K562 (cell line): Measurements from ENCODE around the gene RPL3. TPM values are rescaled to one million over a fixed set of nuclear protein-coding genes. Genes with fewer than 3 reads are reported as not detected.
A peak's percentile ranks its signal among the peaks of the same experiment; 100 is the strongest.

Source experiments
- ATAC-seq: fragments of 200-7000 bp; cut with Tn5 transposase; 3 replicates; pipeline ENCODE4 v1.9.1; 2020; ENCODE audit warnings: moderate library complexity
- BruUV-seq: library from RNA; stranded (reverse); fragments of 400-500 nt; replicated peaks from 2 replicates; lab custom pipeline; 2021; lab: Mats Ljungman, UMichigan
- CTCF ChIA-PET: fragments of 300-600 bp; formaldehyde crosslinking; extraction: SDS; loops from one replicate; lab custom pipeline; 2021; ENCODE audit warnings: low intra/inter-chr PET ratio; lab: Yijun Ruan, JAX
- POLR2A ChIA-PET: fragments of 300-600, 350-650 bp; sonication (Branson Sonifier 250); formaldehyde crosslinking; extraction: SDS; loops from one replicate; lab custom pipeline; 2021; ENCODE audit warnings: antibody characterized with exemption, inconsistent platforms; lab: Yijun Ruan, JAX
- DNase-seq, 4 experiments: peaks; one replicate each; pipeline versions ENCODE4 v3.0.0 to v3.0.0-alpha.2; 2011 to 2018; ENCODE audit warnings: low spot score in 3 of 4, mixed read lengths in 3 of 4; ENCODE audit errors: extremely low read depth in 1 of 4
- FAIRE-seq: peaks from 2 replicates; lab custom pipeline; 2011; peaks lifted over from hg19 to GRCh38; lab: Jason Lieb, UNC
- H2AFZ ChIP-seq: 2 replicates; pipeline ENCODE4 v1.6.0; 2011; ENCODE audit warnings: low read depth, low read length, control low read depth, inconsistent platforms
- H3K27ac ChIP-seq: fragments of 200-600 bp; 3 replicates; pipeline ENCODE4 v1.8.0; 2011; ENCODE audit warnings: low read depth, mild to moderate bottlenecking, control low read depth, inconsistent platforms, low read length, moderate library complexity, mixed read lengths; ENCODE audit errors: extremely low read depth
- H3K27me3 ChIP-seq, 2 experiments: fragments of 300-600 bp in 1 of 2; 2 replicates in 1 of 2; 3 replicates in 1 of 2; pipeline versions ENCODE4 v1.6.0 to v1.8.0; 2011; ENCODE audit warnings: inconsistent platforms in 2 of 2, low read length in 2 of 2, mild to moderate bottlenecking in 1 of 2, mixed read lengths in 1 of 2, moderate library complexity in 1 of 2; ENCODE audit not compliant: control insufficient read depth in 2 of 2, insufficient read depth in 2 of 2
- H3K36me3 ChIP-seq: fragments of 300-600 bp; 3 replicates; pipeline ENCODE4 v1.8.0; 2011; ENCODE audit warnings: mild to moderate bottlenecking, low read length, inconsistent platforms; ENCODE audit not compliant: control insufficient read depth, insufficient read depth
- H3K4me1 ChIP-seq, 2 experiments: fragments of 200-600 bp in 1 of 2; replicated peaks in 1 of 2; 2 replicates in 1 of 2; 3 replicates in 1 of 2; pipeline versions ENCODE4 v1.5.1 to v1.8.0; 2011; ENCODE audit warnings: inconsistent platforms in 2 of 2, low read length in 2 of 2, mild to moderate bottlenecking in 1 of 2, mixed read lengths in 1 of 2, moderate library complexity in 1 of 2; ENCODE audit not compliant: control insufficient read depth in 2 of 2, insufficient read depth in 2 of 2
- H3K4me2 ChIP-seq: 2 replicates; pipeline ENCODE4 v1.6.1; 2011; ENCODE audit warnings: low read length, control low read depth, inconsistent platforms, mixed read lengths; ENCODE audit not compliant: insufficient read depth
- H3K4me3 ChIP-seq: fragments of 200-600 bp; sonication (generic), shearing (Covaris generic); 2 replicates; pipeline ENCODE4 v1.5.1; 2016; ENCODE audit warnings: control low read depth, inconsistent platforms
- H3K79me2 ChIP-seq: fragments of 200-600 bp; 3 replicates; pipeline ENCODE4 v1.8.0; 2011; ENCODE audit warnings: low read length, inconsistent platforms; ENCODE audit not compliant: control insufficient read depth, insufficient read depth
- H3K9ac ChIP-seq, 2 experiments: 2 replicates each; pipeline versions ENCODE4 v1.6.0 to v1.6.1; 2011; ENCODE audit warnings: low read depth in 2 of 2, low read length in 2 of 2, control low read depth in 1 of 2, inconsistent platforms in 1 of 2, mild to moderate bottlenecking in 1 of 2, mixed read lengths in 1 of 2; ENCODE audit not compliant: insufficient read depth in 1 of 2
- H3K9me1 ChIP-seq: one replicate; pipeline ENCODE4 v1.6.0; 2011; ENCODE audit warnings: inconsistent platforms, mild to moderate bottlenecking, low read length, moderate library complexity; ENCODE audit not compliant: control insufficient read depth, insufficient read depth
- H3K9me3 ChIP-seq: replicated peaks from 2 replicates; pipeline ENCODE4 v1.5.1; 2011; ENCODE audit warnings: low read depth, low read length, inconsistent platforms; ENCODE audit not compliant: control insufficient read depth, insufficient read depth
- H4K20me1 ChIP-seq: replicated peaks from 2 replicates; pipeline ENCODE4 v1.6.1; 2011; ENCODE audit warnings: low read length, inconsistent platforms, mixed read lengths; ENCODE audit not compliant: control insufficient read depth, insufficient read depth
- ATF7 ChIP-seq: fragments of 450-650 bp; IDR thresholded peaks from 2 replicates; pipeline ENCODE4 v1.7.1; 2014; ENCODE audit warnings: mild to moderate bottlenecking, moderate library complexity
- BDP1 ChIP-seq: IDR thresholded peaks from 3 replicates; pipeline ENCODE4 v1.6.1; 2011; ENCODE audit not compliant: insufficient read length, insufficient read depth
- CBX3 ChIP-seq, 2 experiments: IDR thresholded peaks; 1 replicate in 1 of 2; 2 replicates in 1 of 2; pipeline ENCODE4 v1.6.1; 2012; ENCODE audit warnings: inconsistent platforms in 2 of 2, low read length in 2 of 2, borderline replicate concordance in 1 of 2, control low read depth in 1 of 2
- HLTF ChIP-seq: fragments of 450-650 bp; IDR thresholded peaks from 2 replicates; pipeline ENCODE4 v1.6.1; 2016
- MXI1 ChIP-seq: IDR thresholded peaks from 2 replicates; pipeline ENCODE4 v1.6.1; 2011; ENCODE audit warnings: low read depth, mild to moderate bottlenecking, improper control_type of control experiment, low read length
- NFIX ChIP-seq: fragments of 250-450 bp; sonication (Bioruptor Pico); IDR thresholded peaks from 2 replicates; pipeline ENCODE4 v1.4.0; 2020; ENCODE audit warnings: low read depth, mild to moderate bottlenecking, moderate library complexity
- PTBP1 ChIP-seq: fragments of 200-400 bp; formaldehyde crosslinking; IDR thresholded peaks from 2 replicates; pipeline ENCODE4 v1.6.1; 2017; ENCODE audit warnings: low read depth, low read length
- PYGO2 ChIP-seq: fragments of 450-650 bp; IDR thresholded peaks from 2 replicates; pipeline ENCODE4 v1.6.1; 2016; ENCODE audit warnings: mild to moderate bottlenecking, missing genetic modification characterization, moderate library complexity, missing compliant biosample characterization
- TAF9B ChIP-seq: fragments of 450-650 bp; IDR thresholded peaks from 2 replicates; pipeline ENCODE4 v1.6.1; 2018; ENCODE audit warnings: mild to moderate bottlenecking; ENCODE audit not compliant: partially characterized antibody
- U2AF2 ChIP-seq: fragments of 200-400 bp; formaldehyde crosslinking; optimal IDR thresholded peaks from 2 replicates; pipeline ENCODE3; 2017; ENCODE audit warnings: low read depth, mild to moderate bottlenecking, low read length
- ZNF184 ChIP-seq: sonication (generic); formaldehyde crosslinking; IDR thresholded peaks from 2 replicates; pipeline ENCODE4 v1.5.0; 2020; ENCODE audit warnings: missing genetic modification reagents
- ZNF830 ChIP-seq: fragments of 250-450 bp; sonication (Bioruptor Pico); IDR thresholded peaks from 2 replicates; pipeline ENCODE4 v1.5.0; 2021; ENCODE audit warnings: mild to moderate bottlenecking
- WGBS: fragments of 100-300 bp; shearing (Covaris generic); methylation state at CpG from one replicate; pipeline ENCODE4 v1.1.6; 2016; ENCODE audit warnings: low coverage, mixed read lengths; ENCODE audit not compliant: insufficient coverage; ENCODE audit errors: missing lambda C conversion rate; 5-methylcytosine and 5-hydroxymethylcytosine counted together
- in situ Hi-C: fragments of 300-500 bp; cut with MboI; formaldehyde crosslinking; loops from 4 replicates; pipeline ENCODE4 v1.15.0; 2018; ENCODE audit warnings: inconsistent platforms, mixed read lengths
- intact Hi-C: fragments of 100-400 bp; cut with micrococcal nuclease; formaldehyde crosslinking; loops from 2 replicates; pipeline ENCODE4 v1.14.2; 2022
- polyA plus RNA-seq, 8 experiments: library from polyadenylated mRNA; depleted of rRNA in 4 of 8; stranded (reverse) in 5 of 8; unstranded in 3 of 8; fragments of >200 nt; fragmentation: Nextera tagmentation in 2 of 8; fragmentation: Illumina TruSeq in 1 of 8; extraction: Ambion mirVana in 2 of 8; extraction: Trizol in 1 of 8; gene quantifications; 2 replicates each; pipeline versions ENCODE4 v1.2.1 to v1.2.3, GENCODE V29; 2011 to 2014; ENCODE audit warnings: inconsistent platforms in 1 of 8, missing spikeins in 1 of 8
- total RNA-seq, 7 experiments: library from RNA; depleted of rRNA in 6 of 7; stranded (reverse); fragments of >200 nt in 6 of 7; fragmentation: Illumina TruSeq in 2 of 7; extraction: Trizol in 2 of 7; gene quantifications; 2 replicates each; pipeline versions ENCODE4 v1.2.1 to v1.2.3, GENCODE V29; 2011 to 2021; ENCODE audit warnings: low replicate concordance in 1 of 7
- TF ChIP-seq, protein P1 (sequence below), 2 experiments: fragments of 450-650 bp in 1 of 2; sonication (generic) in 1 of 2; formaldehyde crosslinking; conservative IDR thresholded peaks; 2 replicates each; pipeline versions ENCODE4 v1.4.0 to v1.8.1; 2020 to 2022; ENCODE audit warnings: mild to moderate bottlenecking in 1 of 2, missing genetic modification reagents in 1 of 2
- TF ChIP-seq, protein P2 (sequence below): fragments of 250-450 bp; sonication (Bioruptor Pico); IDR thresholded peaks from 2 replicates; pipeline ENCODE4 v1.8.0; 2022; ENCODE audit warnings: moderate library complexity, mild to moderate bottlenecking, inconsistent platforms
- TF ChIP-seq, protein P3 (sequence below): fragments of 450-650 bp; formaldehyde crosslinking; IDR thresholded peaks from 2 replicates; pipeline ENCODE4 v1.4.0; 2020; ENCODE audit warnings: mild to moderate bottlenecking, mixed read lengths
- TF ChIP-seq, protein P4 (sequence below): sonication (generic); formaldehyde crosslinking; IDR thresholded peaks from 2 replicates; pipeline ENCODE4 v1.5.0; 2020; ENCODE audit warnings: missing genetic modification reagents
- TF ChIP-seq, protein P5 (sequence below): fragments of 450-650 bp; IDR thresholded peaks from 2 replicates; pipeline ENCODE4 v1.6.1; 2016; ENCODE audit warnings: antibody characterized with exemption

The RPL3 gene
- total and polyA plus RNA-seq, 9 of the 15 experiments (the other 6 are each of a cell fraction or from before 2014, with no cell fraction given): 1,624 to 4,066 (median 2,565) TPM

DNA sequence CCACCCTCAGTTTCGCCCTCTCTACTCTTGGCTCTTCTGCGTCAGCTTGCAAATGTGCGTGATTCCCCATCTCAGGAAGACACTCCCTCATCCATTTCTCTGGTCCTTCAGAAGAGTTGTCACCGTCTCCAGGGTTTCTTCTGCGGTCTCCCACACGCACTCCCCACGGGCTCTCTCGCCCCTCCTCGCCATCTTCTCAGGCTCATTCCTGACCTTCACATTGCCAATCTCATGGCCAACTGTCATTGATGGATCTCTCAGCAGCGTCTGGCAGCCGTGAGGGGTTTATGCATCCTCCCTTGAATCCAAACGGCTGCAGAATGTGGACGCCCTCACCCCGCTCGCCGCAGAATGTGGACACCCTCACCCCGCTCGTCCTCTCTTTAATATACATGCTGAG lies 40.8 kb upstream of the RPL3 start:
- BruUV-seq: no TSS peak
- 70% methylated on average over 9 of the region's 18 CpGs for WGBS
- no peak overlapping the region; the same call in 2 of the 3 replicates for H3K27ac ChIP-seq
- intact Hi-C loops (no loop called here), in situ Hi-C loops (no loop called here)
- H4K20me1 ChIP-seq: no peaks in the 10 kb centered on the region
- POLR2A ChIA-PET: interaction anchor here (0.6 kb wide), 1 partner anchor 20 kb away, joined by 4 read pairs; no protein-coding TSS in a partner anchor
- no peaks in the 10 kb centered on the region for H3K36me3 ChIP-seq
- no peaks in the 10 kb centered on the region for H3K9me3 ChIP-seq
- TF ChIP-seq PYGO2 (no peak), ATF7 (no peak), ZNF830 (no peak), U2AF2 (no peak), MXI1 (no peak), CBX3 (IDR thresholded peaks at IDR 0.05; ENCODE audit: borderline replicate concordance in 1 of 2, low read length in 2 of 2) (no peak), HLTF (no peak), ZNF184 (CRISPR knock-in tag) (no peak), PTBP1 (no peak), TAF9B (no peak), NFIX (no peak), BDP1 (no peak)
- TF ChIP-seq, protein P1, sequence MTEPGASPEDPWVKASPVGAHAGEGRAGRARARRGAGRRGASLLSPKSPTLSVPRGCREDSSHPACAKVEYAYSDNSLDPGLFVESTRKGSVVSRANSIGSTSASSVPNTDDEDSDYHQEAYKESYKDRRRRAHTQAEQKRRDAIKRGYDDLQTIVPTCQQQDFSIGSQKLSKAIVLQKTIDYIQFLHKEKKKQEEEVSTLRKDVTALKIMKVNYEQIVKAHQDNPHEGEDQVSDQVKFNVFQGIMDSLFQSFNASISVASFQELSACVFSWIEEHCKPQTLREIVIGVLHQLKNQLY (CRISPR knock-in tag; conservative IDR thresholded peaks at IDR 0.05): no peak
- TF ChIP-seq, protein P2, sequence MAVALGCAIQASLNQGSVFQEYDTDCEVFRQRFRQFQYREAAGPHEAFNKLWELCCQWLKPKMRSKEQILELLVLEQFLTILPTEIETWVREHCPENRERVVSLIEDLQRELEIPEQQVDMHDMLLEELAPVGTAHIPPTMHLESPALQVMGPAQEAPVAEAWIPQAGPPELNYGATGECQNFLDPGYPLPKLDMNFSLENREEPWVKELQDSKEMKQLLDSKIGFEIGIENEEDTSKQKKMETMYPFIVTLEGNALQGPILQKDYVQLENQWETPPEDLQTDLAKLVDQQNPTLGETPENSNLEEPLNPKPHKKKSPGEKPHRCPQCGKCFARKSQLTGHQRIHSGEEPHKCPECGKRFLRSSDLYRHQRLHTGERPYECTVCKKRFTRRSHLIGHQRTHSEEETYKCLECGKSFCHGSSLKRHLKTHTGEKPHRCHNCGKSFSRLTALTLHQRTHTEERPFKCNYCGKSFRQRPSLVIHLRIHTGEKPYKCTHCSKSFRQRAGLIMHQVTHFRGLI (CRISPR knock-in tag): no peak
- TF ChIP-seq, protein P3, sequence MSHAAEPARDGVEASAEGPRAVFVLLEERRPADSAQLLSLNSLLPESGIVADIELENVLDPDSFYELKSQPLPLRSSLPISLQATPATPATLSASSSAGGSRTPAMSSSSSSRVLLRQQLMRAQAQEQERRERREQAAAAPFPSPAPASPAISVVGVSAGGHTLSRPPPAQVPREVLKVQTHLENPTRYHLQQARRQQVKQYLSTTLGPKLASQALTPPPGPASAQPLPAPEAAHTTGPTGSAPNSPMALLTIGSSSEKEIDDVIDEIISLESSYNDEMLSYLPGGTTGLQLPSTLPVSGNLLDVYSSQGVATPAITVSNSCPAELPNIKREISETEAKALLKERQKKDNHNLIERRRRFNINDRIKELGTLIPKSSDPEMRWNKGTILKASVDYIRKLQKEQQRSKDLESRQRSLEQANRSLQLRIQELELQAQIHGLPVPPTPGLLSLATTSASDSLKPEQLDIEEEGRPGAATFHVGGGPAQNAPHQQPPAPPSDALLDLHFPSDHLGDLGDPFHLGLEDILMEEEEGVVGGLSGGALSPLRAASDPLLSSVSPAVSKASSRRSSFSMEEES: no peak
- TF ChIP-seq, protein P4, sequence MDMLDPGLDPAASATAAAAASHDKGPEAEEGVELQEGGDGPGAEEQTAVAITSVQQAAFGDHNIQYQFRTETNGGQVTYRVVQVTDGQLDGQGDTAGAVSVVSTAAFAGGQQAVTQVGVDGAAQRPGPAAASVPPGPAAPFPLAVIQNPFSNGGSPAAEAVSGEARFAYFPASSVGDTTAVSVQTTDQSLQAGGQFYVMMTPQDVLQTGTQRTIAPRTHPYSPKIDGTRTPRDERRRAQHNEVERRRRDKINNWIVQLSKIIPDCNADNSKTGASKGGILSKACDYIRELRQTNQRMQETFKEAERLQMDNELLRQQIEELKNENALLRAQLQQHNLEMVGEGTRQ (CRISPR knock-in tag): no peak
- TF ChIP-seq, protein P5, sequence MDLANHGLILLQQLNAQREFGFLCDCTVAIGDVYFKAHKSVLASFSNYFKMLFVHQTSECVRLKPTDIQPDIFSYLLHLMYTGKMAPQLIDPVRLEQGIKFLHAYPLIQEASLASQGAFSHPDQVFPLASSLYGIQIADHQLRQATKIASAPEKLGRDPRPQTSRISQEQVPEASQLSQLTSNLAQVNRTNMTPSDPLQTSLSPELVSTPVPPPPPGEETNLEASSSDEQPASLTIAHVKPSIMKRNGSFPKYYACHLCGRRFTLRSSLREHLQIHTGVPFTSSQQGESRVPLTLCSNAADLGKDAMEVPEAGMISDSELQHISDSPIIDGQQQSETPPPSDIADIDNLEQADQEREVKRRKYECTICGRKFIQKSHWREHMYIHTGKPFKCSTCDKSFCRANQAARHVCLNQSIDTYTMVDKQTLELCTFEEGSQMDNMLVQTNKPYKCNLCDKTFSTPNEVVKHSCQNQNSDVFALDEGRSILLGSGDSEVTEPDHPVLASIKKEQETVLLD: no peak
- no peak overlapping the region for H3K4me3 ChIP-seq
- no peak overlapping the region for H3K4me2 ChIP-seq
- H3K4me1 ChIP-seq: peaks cover 18 to 37% of the 10 kb centered on the region in 2 experiments; a peak in 4 of 5 replicates
- H2AFZ ChIP-seq: no peak overlapping the region
- FAIRE-seq: no peak
- H3K27me3 ChIP-seq: no peaks in the 10 kb centered on the region
- CTCF ChIA-PET: no interaction called here
- no peaks in the 10 kb centered on the region for H3K9me1 ChIP-seq
- no peaks in the 10 kb centered on the region for H3K79me2 ChIP-seq
- H3K9ac ChIP-seq: peak overlapping the region in 1 of 2 experiments; percentile 52; a peak in 2 of 4 replicates
- DNase-seq: no peak
- no peak for ATAC-seq
